Activated effector memory CD4-positive, alpha-beta T cell treated with Interleukin-2 at 50 U/mL for 16 hours (primary cell): ENCODE measurements around the gene GLRX.

Source experiments
- DNase-seq: peaks from one replicate; pipeline ENCODE4 v3.0.0-alpha.2; 2020

Gene GLRX

DNA sequence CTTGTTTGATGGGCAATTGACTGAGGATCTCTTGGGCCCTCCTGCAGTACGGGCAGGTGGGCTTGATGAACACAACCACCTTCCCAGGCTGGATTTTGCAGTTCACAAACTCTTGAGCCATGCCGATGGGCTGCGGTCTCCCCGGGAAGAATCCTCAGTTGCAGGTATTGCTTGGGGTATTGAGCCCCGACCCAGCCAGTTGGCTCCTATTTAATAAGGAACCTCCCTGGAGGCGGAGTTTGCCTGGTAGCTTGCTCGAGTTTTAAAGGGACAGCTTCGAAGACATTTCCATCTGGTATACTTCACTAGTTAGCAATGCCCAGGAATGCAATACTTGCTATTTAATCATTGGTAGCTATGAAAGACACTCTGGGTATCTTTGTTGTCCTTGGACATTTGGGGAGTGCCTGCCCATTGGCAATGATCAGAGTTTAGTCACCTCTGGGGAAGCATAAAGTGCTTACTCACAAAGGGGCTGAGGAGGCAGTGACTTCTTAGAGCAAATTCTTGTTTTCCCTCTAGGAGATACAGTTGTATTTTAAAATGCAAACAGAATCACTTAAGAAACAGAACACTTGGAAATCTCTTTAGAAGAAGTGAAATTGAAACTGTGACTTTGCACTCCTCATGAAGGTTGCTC lies at the start of gene GLRX:
Gene GLRX, minus strand, starts transcription at position 185 of the 640 bp plus-strand sequence. Its CDS starts 64 bp downstream, at position 121.
- peak; percentile 49 for DNase-seq

GRCh38 chr5:95871146-95871806 lies 48.8 kb upstream of the GLRX start:
- no peak for DNase-seq

DNA sequence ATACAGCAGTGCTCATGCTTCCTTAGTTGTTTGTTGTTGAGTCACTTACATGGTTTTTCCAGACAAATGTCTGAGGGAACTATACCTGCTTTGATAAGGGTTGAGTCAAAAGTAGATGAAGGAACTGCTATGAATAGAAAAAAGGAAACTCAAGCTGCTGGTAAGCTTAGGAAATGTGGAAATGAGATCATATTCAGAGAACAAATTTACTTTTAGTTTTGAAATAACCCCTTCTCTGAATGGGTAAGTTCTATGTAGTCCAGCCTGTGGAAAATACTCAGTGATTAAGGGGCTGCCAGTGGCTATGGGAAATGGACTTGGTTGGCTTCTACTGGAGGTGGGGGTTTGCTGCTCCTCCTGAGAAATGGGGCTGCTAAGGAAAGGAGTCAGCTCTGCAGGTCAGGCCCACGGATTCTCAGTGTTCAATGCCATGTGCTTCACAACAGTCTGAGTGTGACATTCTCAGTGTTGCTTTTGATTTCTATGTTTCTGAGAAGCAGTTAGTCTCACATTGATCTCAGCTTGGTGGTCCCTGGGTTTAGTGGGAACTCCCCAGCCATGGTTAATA lies 47.7 kb upstream of the GLRX start:
- no peak for DNase-seq

GRCh38 chr5:95869173-95869855 lies 46.8 kb upstream of the GLRX start:
- peak; percentile 39 for DNase-seq

- no peak for DNase-seq
Observed at GRCh38 chr5:95868136-95868535, 45.6 kb upstream of the GLRX start.

- no peak for DNase-seq
Observed at GRCh38 chr5:95866435-95867040, 44.0 kb upstream of the GLRX start.

- DNase-seq, result no peak
Observed at GRCh38 chr5:95864944-95865504, 42.5 kb upstream of the GLRX start.

DNA sequence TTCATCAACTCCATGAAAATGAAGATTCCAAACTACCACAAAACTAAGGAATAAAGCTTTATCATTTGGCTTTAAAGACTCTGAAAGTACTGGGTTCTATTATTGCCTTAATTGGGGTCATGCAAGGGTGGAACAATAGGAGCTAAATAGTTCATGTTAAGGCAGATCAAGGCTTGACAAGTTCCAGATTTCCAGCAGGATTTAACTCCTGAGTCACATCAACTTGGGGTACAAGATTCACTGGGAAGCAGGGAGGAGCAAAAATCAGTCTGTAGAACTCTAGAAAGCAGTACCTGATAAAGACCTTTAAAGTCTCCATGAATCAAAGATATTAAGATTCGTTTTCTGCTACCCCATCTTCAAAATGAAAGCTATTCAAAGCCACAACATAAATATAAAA lies 41.9 kb upstream of the GLRX start:
- no peak for DNase-seq

DNA sequence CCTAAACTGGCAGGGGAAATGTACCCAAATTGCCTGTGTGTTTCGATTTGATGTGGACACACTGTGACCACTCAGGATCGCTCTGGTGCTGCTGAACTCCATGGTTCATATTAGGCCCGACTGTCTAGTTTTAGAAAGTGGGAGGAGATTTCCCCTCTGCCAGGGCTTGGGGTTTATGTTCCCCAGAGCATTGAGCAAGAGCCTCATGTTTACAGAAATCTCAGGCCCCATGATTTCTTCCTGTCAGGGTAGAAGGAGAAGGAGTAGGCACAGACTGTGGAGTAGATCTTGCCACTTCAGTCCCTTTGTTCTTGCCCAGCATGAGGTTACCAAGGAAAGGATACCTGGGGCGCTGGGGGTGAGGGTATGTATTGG lies 40.8 kb upstream of the GLRX start:
- DNase-seq, result no peak

DNA sequence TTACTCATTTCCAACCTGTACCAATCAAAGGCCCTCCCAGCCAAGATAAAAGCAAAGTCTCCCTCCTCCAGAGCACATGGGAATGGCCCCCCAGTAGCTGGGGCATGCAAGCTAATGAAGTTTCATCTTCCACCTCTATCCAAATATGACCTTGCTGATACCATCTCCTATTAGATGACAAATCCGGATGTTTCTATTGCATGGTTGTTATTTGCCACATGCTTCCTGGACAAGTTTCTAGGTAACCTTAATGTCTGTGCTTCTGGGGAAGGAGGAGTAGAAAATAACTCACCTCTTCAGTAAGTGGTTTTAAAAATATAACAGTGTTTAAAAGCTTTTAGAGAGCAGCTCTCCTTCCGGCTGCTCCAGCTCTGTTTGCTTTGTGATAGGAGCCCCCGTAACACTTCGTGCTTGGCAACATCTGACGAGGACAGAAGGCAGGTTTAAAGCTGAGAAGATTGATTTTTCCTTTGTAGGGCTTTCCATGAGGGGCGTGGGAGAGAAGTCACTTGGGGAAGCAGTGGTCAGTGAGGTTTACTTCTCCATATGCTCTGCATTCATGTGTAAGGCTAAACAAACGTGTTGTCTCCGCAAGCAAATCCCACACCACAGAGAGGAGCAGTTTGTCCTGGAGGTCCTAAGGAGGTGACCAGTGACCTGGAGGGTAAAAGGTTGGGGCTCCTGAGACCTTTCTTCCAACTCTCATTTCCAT lies 40.3 kb upstream of the GLRX start:
- no peak for DNase-seq

GRCh38 chr5:95861864-95862561 lies 39.5 kb upstream of the GLRX start:
- no peak for DNase-seq

- DNase-seq, result no peak
Observed at GRCh38 chr5:95861221-95861863, 38.8 kb upstream of the GLRX start.

- DNase-seq, result no peak
Observed at GRCh38 chr5:95859661-95860060, 37.1 kb upstream of the GLRX start.

- DNase-seq, result peak; percentile 78
Observed at GRCh38 chr5:95858661-95859595, 36.4 kb upstream of the GLRX start.

DNA sequence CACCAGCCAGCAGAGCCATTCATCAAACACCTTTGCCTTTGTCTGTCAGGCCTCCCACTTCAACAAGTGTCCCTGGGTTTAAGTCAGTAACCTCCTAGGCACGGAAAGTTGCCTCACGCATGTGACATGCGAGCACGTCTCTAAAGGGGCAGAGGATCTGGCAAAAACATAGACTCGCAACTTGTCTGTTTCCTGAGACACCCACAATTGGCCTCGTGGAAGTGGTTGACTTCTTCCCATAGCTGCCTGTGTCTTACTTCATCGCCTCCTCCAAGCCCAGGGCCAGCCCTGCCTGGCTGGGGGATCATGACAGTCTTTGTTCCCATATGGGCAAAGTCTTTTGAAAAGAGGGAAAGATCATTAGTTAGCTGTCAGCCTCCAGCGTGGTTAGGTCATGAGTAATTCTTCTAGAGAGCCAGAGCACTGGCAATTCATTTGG lies 35.5 kb upstream of the GLRX start:
- no peak for DNase-seq

GRCh38 chr5:95857185-95857945 lies 34.8 kb upstream of the GLRX start:
- no peak for DNase-seq

- DNase-seq, result no peak
Observed at GRCh38 chr5:95856501-95856981, 34.0 kb upstream of the GLRX start.

DNA sequence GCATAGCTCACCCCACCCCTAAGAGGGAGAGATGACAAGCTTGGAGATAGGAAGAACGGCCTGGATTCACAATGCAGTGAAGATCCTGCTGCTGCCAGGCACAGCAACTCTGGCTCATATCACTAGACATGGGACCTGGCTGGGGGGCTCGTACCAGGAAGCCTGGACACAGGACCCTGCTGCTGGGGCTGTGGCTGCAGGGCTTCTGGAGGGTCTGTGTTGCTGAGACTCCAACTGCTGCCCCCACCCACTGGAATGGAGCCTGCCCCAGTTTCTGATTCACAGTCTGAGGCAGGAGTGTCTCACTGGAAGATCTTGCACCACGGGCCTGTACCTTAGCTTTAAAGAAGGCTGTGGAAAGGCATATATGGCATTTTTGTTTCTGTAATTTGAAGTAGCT lies 31.0 kb upstream of the GLRX start:
- DNase-seq, result no peak

DNA sequence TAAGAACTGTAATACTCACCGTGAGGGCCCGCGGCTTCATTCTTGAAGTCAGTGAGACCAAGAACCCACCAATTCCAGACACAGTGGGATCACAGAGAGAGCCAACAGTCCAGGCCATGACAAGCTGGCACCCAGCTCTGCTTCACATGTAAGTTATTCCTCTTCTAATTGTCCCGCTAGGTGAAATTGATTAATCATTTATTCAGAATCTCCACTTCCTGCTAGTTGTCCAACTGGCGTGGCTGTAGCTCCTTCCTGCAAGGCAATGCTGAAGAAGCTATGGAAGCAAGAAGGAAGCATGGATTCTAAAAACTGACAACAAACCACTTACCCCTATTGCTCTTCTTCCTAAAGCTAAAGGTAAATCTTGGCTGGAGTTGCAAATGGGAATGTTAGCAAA lies 30.0 kb upstream of the GLRX start:
- no peak for DNase-seq
